HepG2 (cell line): ENCODE measurements around the gene VPS9D1. TPM values are rescaled to one million over a fixed set of nuclear protein-coding genes. Genes with fewer than 3 reads are reported as not detected.

Source experiments
- CENPT ChIP-seq: sonication (generic); formaldehyde crosslinking; IDR thresholded peaks from 2 replicates; pipeline ENCODE4 v1.8.0; 2022; ENCODE audit warnings: low read depth, mild to moderate bottlenecking, moderate library complexity, missing genetic modification reagents
- CHD4 ChIP-seq: fragments of 200-600 bp; sonication (generic); IDR thresholded peaks from 2 replicates; pipeline ENCODE4 v1.7.0; 2017; ENCODE audit warnings: mild to moderate bottlenecking, low read length, borderline replicate concordance
- EED ChIP-seq: sonication (generic); formaldehyde crosslinking; IDR thresholded peaks from 2 replicates; pipeline ENCODE4 v1.5.0; 2020; ENCODE audit warnings: mild to moderate bottlenecking, missing genetic modification reagents
- ELF4 ChIP-seq: sonication (generic); formaldehyde crosslinking; IDR thresholded peaks from 2 replicates; pipeline ENCODE4 v1.5.0; 2020; ENCODE audit warnings: missing genetic modification reagents, mild to moderate bottlenecking, moderate library complexity, borderline replicate concordance
- IRX3 ChIP-seq: sonication (generic); formaldehyde crosslinking; IDR thresholded peaks from 2 replicates; pipeline ENCODE4 v1.8.1; 2023; ENCODE audit warnings: mild to moderate bottlenecking, low read depth, missing genetic modification reagents, borderline replicate concordance
- NFKBIZ ChIP-seq: IDR thresholded peaks from 2 replicates; pipeline ENCODE4 v1.6.1; 2018; ENCODE audit warnings: missing genetic modification reagents, missing compliant biosample characterization
- NPAS2 ChIP-seq: sonication (generic); formaldehyde crosslinking; IDR thresholded peaks from 2 replicates; pipeline ENCODE4 v1.8.0; 2022; ENCODE audit warnings: mild to moderate bottlenecking, missing genetic modification reagents, borderline replicate concordance
- SP2 ChIP-seq: sonication (generic); formaldehyde crosslinking; IDR thresholded peaks from 2 replicates; pipeline ENCODE4 v1.5.1; 2020; ENCODE audit warnings: mild to moderate bottlenecking, missing genetic modification reagents
- TBL1XR1 ChIP-seq: fragments of 150-350 bp; IDR thresholded peaks from 2 replicates; pipeline ENCODE4 v1.6.1; 2014; ENCODE audit warnings: borderline replicate concordance, low read length; ENCODE audit not compliant: partially characterized antibody
- ZFP62 ChIP-seq: sonication (generic); formaldehyde crosslinking; IDR thresholded peaks from 2 replicates; pipeline ENCODE4 v1.4.0; 2020; ENCODE audit warnings: missing genetic modification reagents
- ZNF253 ChIP-seq: sonication (generic); formaldehyde crosslinking; IDR thresholded peaks from 2 replicates; pipeline ENCODE4 v1.8.0; 2022; ENCODE audit warnings: mild to moderate bottlenecking, missing genetic modification reagents, borderline replicate concordance
- ZNF724P ChIP-seq: sonication (generic); formaldehyde crosslinking; IDR thresholded peaks from 2 replicates; pipeline ENCODE4 v1.8.0; 2022; ENCODE audit warnings: missing genetic modification reagents, borderline replicate concordance
- ZNF75D ChIP-seq: sonication (generic); formaldehyde crosslinking; IDR thresholded peaks from 2 replicates; pipeline ENCODE4 v1.8.1; 2023; ENCODE audit warnings: missing genetic modification reagents, mild to moderate bottlenecking, borderline replicate concordance
- ZNF768 ChIP-seq: sonication (generic); formaldehyde crosslinking; IDR thresholded peaks from 2 replicates; pipeline ENCODE4 v1.4.0; 2020; ENCODE audit warnings: missing genetic modification reagents
- ZSCAN12 ChIP-seq: sonication (generic); formaldehyde crosslinking; IDR thresholded peaks from 2 replicates; pipeline ENCODE4 v1.9.0; 2021; ENCODE audit warnings: mild to moderate bottlenecking, missing genetic modification reagents
- ZSCAN25 ChIP-seq: sonication (generic); formaldehyde crosslinking; IDR thresholded peaks from 2 replicates; pipeline ENCODE4 v1.8.0; 2022; ENCODE audit warnings: mild to moderate bottlenecking, missing genetic modification reagents
- polyA plus RNA-seq, 8 experiments: library from polyadenylated mRNA; depleted of rRNA in 3 of 8; stranded (reverse) in 7 of 8; unstranded in 1 of 8; fragments of >200 nt; fragmentation: Illumina TruSeq in 4 of 8; extraction: Trizol in 4 of 8; gene quantifications; 2 replicates each; pipeline versions ENCODE4 v1.2.1 to v1.2.3, GENCODE V29; 2011 to 2016; ENCODE audit warnings: low read depth in 4 of 8, missing spikeins in 1 of 8, mixed read lengths in 1 of 8; ENCODE audit not compliant: insufficient read depth in 1 of 8
- total RNA-seq, 5 experiments: library from RNA; depleted of rRNA; stranded (reverse); fragments of >200 nt; fragmentation: Illumina TruSeq; extraction: Trizol; gene quantifications; 2 replicates each; pipeline ENCODE4 v1.2.3, GENCODE V29; 2016; ENCODE audit warnings: low read depth in 1 of 5
- TF ChIP-seq, protein P1 (sequence below): sonication (generic); formaldehyde crosslinking; IDR thresholded peaks from 2 replicates; pipeline ENCODE4 v1.5.1; 2020; ENCODE audit warnings: missing genetic modification reagents, mild to moderate bottlenecking, borderline replicate concordance
- TF ChIP-seq, protein P2 (sequence below): sonication (generic); formaldehyde crosslinking; IDR thresholded peaks from 2 replicates; pipeline ENCODE4 v1.5.0; 2020; ENCODE audit warnings: mild to moderate bottlenecking, missing genetic modification reagents, moderate library complexity
- TF ChIP-seq, protein P3 (sequence below): sonication (generic); formaldehyde crosslinking; IDR thresholded peaks from 2 replicates; pipeline ENCODE4 v1.5.1; 2020; ENCODE audit warnings: mild to moderate bottlenecking, missing genetic modification reagents, borderline replicate concordance
- TF ChIP-seq, protein P4 (sequence below): sonication (generic); formaldehyde crosslinking; IDR thresholded peaks from 2 replicates; pipeline ENCODE4 v1.4.0; 2020; ENCODE audit warnings: missing genetic modification reagents

VPS9D1 gene
- total and polyA plus RNA-seq, 2 of the 13 experiments (the other 11 are each of a cell fraction or from before 2014, with no cell fraction given): 10.1 to 13.2 TPM

DNA sequence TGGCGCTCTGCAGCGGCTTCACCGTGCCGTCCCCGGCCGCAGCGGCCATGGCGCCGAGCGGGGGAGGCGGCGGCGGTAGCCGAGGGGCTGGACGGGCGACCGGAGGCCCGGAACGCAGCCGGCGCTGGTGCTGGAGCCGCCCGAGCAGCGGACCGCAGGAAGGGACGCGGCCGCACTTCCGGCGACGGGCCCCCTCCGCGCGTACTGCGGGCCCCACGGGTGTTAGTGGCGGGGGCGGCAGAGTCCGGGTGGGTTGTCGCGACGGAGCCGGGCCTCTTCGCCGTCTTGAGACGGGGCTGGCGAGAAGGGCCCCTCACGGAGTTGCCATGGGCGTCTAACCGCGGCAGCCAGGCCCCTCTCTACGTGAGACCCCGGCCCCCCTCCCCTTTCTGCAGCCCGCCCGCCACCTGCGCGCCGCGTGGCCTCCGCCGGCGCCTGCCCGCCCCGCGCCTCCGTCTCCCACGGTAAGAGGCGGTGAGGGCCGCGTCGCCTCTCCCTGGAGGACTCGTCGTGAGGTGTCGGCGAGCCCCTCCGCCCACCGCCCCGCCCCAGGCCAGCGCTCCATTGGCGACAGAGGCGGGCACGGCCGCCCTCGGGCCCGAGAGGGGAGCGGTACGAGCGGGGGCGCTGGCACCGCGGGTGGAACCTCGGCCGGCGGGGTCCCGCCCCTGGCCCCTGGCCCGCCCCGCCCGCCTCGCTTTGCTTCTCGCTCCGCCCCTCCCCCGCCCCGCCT lies at the start of gene VPS9D1, which contains the start of gene ZNF276 (continued):
- TF ChIP-seq, protein P1, sequence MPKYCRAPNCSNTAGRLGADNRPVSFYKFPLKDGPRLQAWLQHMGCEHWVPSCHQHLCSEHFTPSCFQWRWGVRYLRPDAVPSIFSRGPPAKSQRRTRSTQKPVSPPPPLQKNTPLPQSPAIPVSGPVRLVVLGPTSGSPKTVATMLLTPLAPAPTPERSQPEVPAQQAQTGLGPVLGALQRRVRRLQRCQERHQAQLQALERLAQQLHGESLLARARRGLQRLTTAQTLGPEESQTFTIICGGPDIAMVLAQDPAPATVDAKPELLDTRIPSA (CRISPR knock-in tag): peak; percentile 71; the same call in 1 of the 2 replicates
- TF ChIP-seq SP2 (CRISPR knock-in tag) (peak; percentile 74), ZNF253 (CRISPR knock-in tag) (no peak; the same call in 1 of the 2 replicates), ELF4 (no peak), NFKBIZ (CRISPR knock-in tag) (no peak), TBL1XR1 (peak; percentile 57), ZFP62 (no peak), ZSCAN25 (CRISPR knock-in tag) (peak; percentile 92), CENPT (no peak; the same call in 1 of the 2 replicates), ZNF75D (CRISPR knock-in tag) (no peak; the same call in 1 of the 2 replicates), NPAS2 (no peak), CHD4 (no peak), EED (peak; percentile 28; the same call in 1 of the 2 replicates), ZNF768 (CRISPR knock-in tag) (peak; percentile 79), ZNF724P (CRISPR knock-in tag) (peak; percentile 97), ZSCAN12 (CRISPR knock-in tag) (peak; percentile 32), IRX3 (CRISPR knock-in tag) (peak; percentile 94)
- TF ChIP-seq, protein P2, sequence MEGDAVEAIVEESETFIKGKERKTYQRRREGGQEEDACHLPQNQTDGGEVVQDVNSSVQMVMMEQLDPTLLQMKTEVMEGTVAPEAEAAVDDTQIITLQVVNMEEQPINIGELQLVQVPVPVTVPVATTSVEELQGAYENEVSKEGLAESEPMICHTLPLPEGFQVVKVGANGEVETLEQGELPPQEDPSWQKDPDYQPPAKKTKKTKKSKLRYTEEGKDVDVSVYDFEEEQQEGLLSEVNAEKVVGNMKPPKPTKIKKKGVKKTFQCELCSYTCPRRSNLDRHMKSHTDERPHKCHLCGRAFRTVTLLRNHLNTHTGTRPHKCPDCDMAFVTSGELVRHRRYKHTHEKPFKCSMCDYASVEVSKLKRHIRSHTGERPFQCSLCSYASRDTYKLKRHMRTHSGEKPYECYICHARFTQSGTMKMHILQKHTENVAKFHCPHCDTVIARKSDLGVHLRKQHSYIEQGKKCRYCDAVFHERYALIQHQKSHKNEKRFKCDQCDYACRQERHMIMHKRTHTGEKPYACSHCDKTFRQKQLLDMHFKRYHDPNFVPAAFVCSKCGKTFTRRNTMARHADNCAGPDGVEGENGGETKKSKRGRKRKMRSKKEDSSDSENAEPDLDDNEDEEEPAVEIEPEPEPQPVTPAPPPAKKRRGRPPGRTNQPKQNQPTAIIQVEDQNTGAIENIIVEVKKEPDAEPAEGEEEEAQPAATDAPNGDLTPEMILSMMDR (CRISPR knock-in tag): peak; percentile 30; the same call in 1 of the 2 replicates
- TF ChIP-seq, protein P3, sequence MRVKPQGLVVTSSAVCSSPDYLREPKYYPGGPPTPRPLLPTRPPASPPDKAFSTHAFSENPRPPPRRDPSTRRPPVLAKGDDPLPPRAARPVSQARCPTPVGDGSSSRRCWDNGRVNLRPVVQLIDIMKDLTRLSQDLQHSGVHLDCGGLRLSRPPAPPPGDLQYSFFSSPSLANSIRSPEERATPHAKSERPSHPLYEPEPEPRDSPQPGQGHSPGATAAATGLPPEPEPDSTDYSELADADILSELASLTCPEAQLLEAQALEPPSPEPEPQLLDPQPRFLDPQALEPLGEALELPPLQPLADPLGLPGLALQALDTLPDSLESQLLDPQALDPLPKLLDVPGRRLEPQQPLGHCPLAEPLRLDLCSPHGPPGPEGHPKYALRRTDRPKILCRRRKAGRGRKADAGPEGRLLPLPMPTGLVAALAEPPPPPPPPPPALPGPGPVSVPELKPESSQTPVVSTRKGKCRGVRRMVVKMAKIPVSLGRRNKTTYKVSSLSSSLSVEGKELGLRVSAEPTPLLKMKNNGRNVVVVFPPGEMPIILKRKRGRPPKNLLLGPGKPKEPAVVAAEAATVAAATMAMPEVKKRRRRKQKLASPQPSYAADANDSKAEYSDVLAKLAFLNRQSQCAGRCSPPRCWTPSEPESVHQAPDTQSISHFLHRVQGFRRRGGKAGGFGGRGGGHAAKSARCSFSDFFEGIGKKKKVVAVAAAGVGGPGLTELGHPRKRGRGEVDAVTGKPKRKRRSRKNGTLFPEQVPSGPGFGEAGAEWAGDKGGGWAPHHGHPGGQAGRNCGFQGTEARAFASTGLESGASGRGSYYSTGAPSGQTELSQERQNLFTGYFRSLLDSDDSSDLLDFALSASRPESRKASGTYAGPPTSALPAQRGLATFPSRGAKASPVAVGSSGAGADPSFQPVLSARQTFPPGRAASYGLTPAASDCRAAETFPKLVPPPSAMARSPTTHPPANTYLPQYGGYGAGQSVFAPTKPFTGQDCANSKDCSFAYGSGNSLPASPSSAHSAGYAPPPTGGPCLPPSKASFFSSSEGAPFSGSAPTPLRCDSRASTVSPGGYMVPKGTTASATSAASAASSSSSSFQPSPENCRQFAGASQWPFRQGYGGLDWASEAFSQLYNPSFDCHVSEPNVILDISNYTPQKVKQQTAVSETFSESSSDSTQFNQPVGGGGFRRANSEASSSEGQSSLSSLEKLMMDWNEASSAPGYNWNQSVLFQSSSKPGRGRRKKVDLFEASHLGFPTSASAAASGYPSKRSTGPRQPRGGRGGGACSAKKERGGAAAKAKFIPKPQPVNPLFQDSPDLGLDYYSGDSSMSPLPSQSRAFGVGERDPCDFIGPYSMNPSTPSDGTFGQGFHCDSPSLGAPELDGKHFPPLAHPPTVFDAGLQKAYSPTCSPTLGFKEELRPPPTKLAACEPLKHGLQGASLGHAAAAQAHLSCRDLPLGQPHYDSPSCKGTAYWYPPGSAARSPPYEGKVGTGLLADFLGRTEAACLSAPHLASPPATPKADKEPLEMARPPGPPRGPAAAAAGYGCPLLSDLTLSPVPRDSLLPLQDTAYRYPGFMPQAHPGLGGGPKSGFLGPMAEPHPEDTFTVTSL (CRISPR knock-in tag): no peak; the same call in 1 of the 2 replicates
- TF ChIP-seq, protein P4, sequence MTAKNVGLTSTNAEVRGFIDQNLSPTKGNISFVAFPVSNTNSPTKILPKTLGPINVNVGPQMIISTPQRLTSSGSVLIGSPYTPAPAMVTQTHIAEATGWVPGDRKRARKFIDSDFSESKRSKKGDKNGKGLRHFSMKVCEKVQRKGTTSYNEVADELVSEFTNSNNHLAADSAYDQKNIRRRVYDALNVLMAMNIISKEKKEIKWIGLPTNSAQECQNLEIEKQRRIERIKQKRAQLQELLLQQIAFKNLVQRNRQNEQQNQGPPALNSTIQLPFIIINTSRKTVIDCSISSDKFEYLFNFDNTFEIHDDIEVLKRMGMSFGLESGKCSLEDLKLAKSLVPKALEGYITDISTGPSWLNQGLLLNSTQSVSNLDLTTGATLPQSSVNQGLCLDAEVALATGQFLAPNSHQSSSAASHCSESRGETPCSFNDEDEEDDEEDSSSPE: peak; percentile 51
